ENCODE results near the gene TESK2. TPM values are rescaled to one million over a fixed set of nuclear protein-coding genes. Genes with fewer than 3 reads are reported as not detected.
"Not testable (repeated sequence)": the region's sequence is repeated elsewhere in the genome, so short reads cannot be mapped to it uniquely, and the experiment has no call there.

TESK2 gene
- total RNA-seq, 1 donor from 2014 or later, result 13.5 TPM

- peak overlapping the region; percentile 90 for H3K27ac ChIP-seq
- intact Hi-C loops (cut with DNase I), result loop anchor here (5.0 kb wide), 2 partner anchors 128 to 478 kb away; partner anchors contain the start of genes HECTD3 and UROD
- no peaks in the 10 kb centered on the region for H3K9me3 ChIP-seq
- peak overlapping the region; percentile 83 to 86 for H3K4me3 ChIP-seq
- peaks cover 24% of the 10 kb centered on the region for H3K4me1 ChIP-seq
- TF ChIP-seq CTCF (IDR thresholded peaks at IDR 0.05) (no peak), POLR2A (IDR thresholded peaks at IDR 0.05) (peak in 1 of 2 donors; percentile 21)
- no peak for DNase-seq (ENCODE audit: extremely low spot score in 2 of 2)
- no peaks in the 10 kb centered on the region for H3K36me3 ChIP-seq
- no peaks in the 10 kb centered on the region for H3K27me3 ChIP-seq
Observed at GRCh38 chr1:45490121-45490625, 790 bp downstream of the TESK2 start.

GRCh38 chr1:45489379-45489778, 1.6 kb downstream of the TESK2 start:
- H3K27ac ChIP-seq; H3K27me3 ChIP-seq; H3K9me3 ChIP-seq; H3K36me3 ChIP-seq; DNase-seq (ENCODE audit: extremely low spot score in 2 of 2); intact Hi-C loops (cut with DNase I): not testable (repeated sequence)
- Histone ChIP-seq H3K4me1 (peaks cover 24% of the 10 kb centered on the region), H3K4me3 (peak overlapping the region in 1 of 2 donors; percentile 83)

GRCh38 chr1:45488666-45489377, 2.1 kb downstream of the TESK2 start:
- intact Hi-C loops (cut with DNase I), result no loop called here
- TF ChIP-seq POLR2A (IDR thresholded peaks at IDR 0.05), result no peak
- no peak for TF ChIP-seq CTCF (IDR thresholded peaks at IDR 0.05)
- no peak for TF ChIP-seq POLR2AphosphoS5 (IDR thresholded peaks at IDR 0.05; ENCODE audit: insufficient read depth in 1 of 2, low read depth in 1 of 2)

GRCh38 chr1:45485949-45486348, 5.0 kb downstream of the TESK2 start:
- no peaks in the 10 kb centered on the region for H3K36me3 ChIP-seq
- TF ChIP-seq POLR2AphosphoS5 (IDR thresholded peaks at IDR 0.05; ENCODE audit: insufficient read depth in 1 of 2, low read depth in 1 of 2) (no peak), POLR2A (IDR thresholded peaks at IDR 0.05) (no peak), CTCF (IDR thresholded peaks at IDR 0.05) (no peak)
- peaks cover 17% of the 10 kb centered on the region for H3K4me1 ChIP-seq
- H3K9me3 ChIP-seq, result no peaks in the 10 kb centered on the region
- no peak overlapping the region for H3K27ac ChIP-seq
- DNase-seq (ENCODE audit: extremely low spot score in 2 of 2), result no peak
- H3K27me3 ChIP-seq, result no peaks in the 10 kb centered on the region
- no peak overlapping the region for H3K4me3 ChIP-seq
- intact Hi-C loops (cut with DNase I), result no loop called here

More at GRCh38 chr1:45488666-45489377, 2.1 kb downstream of the TESK2 start:
- Histone ChIP-seq H3K4me1 (peaks cover 24% of the 10 kb centered on the region), H3K27me3 (no peaks in the 10 kb centered on the region), H3K4me3 (no peak overlapping the region), H3K27ac (no peak overlapping the region), H3K9me3 (no peaks in the 10 kb centered on the region), H3K36me3 (no peaks in the 10 kb centered on the region)
- DNase-seq (ENCODE audit: extremely low spot score in 2 of 2), result no peak

GRCh38 chr1:45479039-45479748, 11.8 kb downstream of the TESK2 start:
- Histone ChIP-seq H3K9me3 (no peaks in the 10 kb centered on the region), H3K4me1 (no peaks in the 10 kb centered on the region), H3K36me3 (no peaks in the 10 kb centered on the region), H3K4me3 (no peak overlapping the region), H3K27me3 (no peaks in the 10 kb centered on the region), H3K27ac (no peak overlapping the region)
- intact Hi-C loops (cut with DNase I), result no loop called here
- no peak for DNase-seq (ENCODE audit: extremely low spot score in 2 of 2)
- TF ChIP-seq CTCF (IDR thresholded peaks at IDR 0.05) (no peak), POLR2A (IDR thresholded peaks at IDR 0.05) (no peak), POLR2AphosphoS5 (IDR thresholded peaks at IDR 0.05; ENCODE audit: insufficient read depth in 1 of 2, low read depth in 1 of 2) (no peak)
